H1 (cell line): ENCODE data around the gene PLA2G4E. TPM values are rescaled to one million over a fixed set of nuclear protein-coding genes. Genes with fewer than 3 reads are reported as not detected.

ENCODE experiments used
- GABPA ChIP-seq: IDR thresholded peaks from 2 replicates; pipeline ENCODE4 v1.6.1; 2011; ENCODE audit warnings: mild to moderate bottlenecking, low read length, moderate library complexity, borderline replicate concordance; ENCODE audit not compliant: insufficient read depth
- RAD21 ChIP-seq, 2 experiments: IDR thresholded peaks in 1 of 2; conservative IDR thresholded peaks in 1 of 2; 2 replicates each; pipeline ENCODE4 v1.6.1; 2011; ENCODE audit warnings: low read depth in 2 of 2, low read length in 2 of 2, improper control_type of control experiment in 1 of 2, inconsistent platforms in 1 of 2, mild to moderate bottlenecking in 1 of 2, moderate library complexity in 1 of 2
- polyA plus RNA-seq, 7 experiments: library from polyadenylated mRNA; depleted of rRNA in 3 of 7; stranded (reverse) in 5 of 7; unstranded in 2 of 7; fragments of >200 nt in 5 of 7; fragments of 200-250 nt in 2 of 7; gene quantifications; 1 replicate in 5 of 7; 2 replicates in 1 of 7; 4 replicates in 1 of 7; pipeline versions ENCODE4 v1.2.1 to v1.2.3, GENCODE V29; 2011 to 2013; ENCODE audit warnings: missing spikeins in 2 of 7, mixed read lengths in 2 of 7
- total RNA-seq: library from RNA; stranded (reverse); fragmentation: NEBNext Ultra II Directional; extraction: Animal tissue kit (Norgen Biotek cat#: 25700); gene quantifications from 2 replicates; pipeline ENCODE4 v1.2.1, GENCODE V29; 2021

Gene PLA2G4E
- total and polyA plus RNA-seq, 2 of the 8 experiments (the other 6 are each of a cell fraction or from before 2014, with no cell fraction given): 0.03 TPM; not detected in 1

GRCh38 chr15:42032376-42033213 lies 11.8 kb upstream of the PLA2G4E start (continued):
- TF ChIP-seq GABPA: no peak
- no peak for TF ChIP-seq RAD21 (IDR thresholded peaks at IDR 0.05 in 1 of 2, conservative IDR thresholded peaks at IDR 0.05 in 1 of 2; ENCODE audit: low read depth in 2 of 2, low read length in 2 of 2)
